HL-60 (cell line): ENCODE data around the gene CUTC.

Experiments used
- DNase-seq, 2 experiments: peaks; one replicate each; pipeline ENCODE4 v3.0.0-alpha.2; 2010 to 2020; ENCODE audit warnings: low read depth in 1 of 2, low spot score in 1 of 2
- H3K27ac ChIP-seq: fragments of 250-450 bp; sonication (Bioruptor Pico); replicated peaks from 2 replicates; pipeline ENCODE4 v1.5.1; 2020; ENCODE audit warnings: mild to moderate bottlenecking, moderate library complexity
- H3K27me3 ChIP-seq: fragments of 250-450 bp; sonication (Bioruptor Pico); 2 replicates; pipeline ENCODE4 v1.5.1; 2021; ENCODE audit warnings: mild to moderate bottlenecking, moderate library complexity; ENCODE audit not compliant: insufficient read depth, poor library complexity, severe bottlenecking
- H3K4me3 ChIP-seq: replicated peaks from 2 replicates; pipeline ENCODE4 v1.5.1; 2011; ENCODE audit warnings: mild to moderate bottlenecking, control low read depth, low read length; ENCODE audit not compliant: insufficient read depth
- GABPA ChIP-seq: IDR thresholded peaks from 2 replicates; pipeline ENCODE4 v1.6.1; 2012; ENCODE audit warnings: low read depth
- POLR2AphosphoS5 ChIP-seq: IDR thresholded peaks from 2 replicates; pipeline ENCODE4 v1.6.1; 2012; ENCODE audit warnings: low read depth
- REST ChIP-seq: IDR thresholded peaks from 2 replicates; pipeline ENCODE4 v1.6.1; 2012; ENCODE audit warnings: low read depth; ENCODE audit not compliant: insufficient replicate concordance
- SPI1 ChIP-seq: IDR thresholded peaks from 2 replicates; pipeline ENCODE4 v1.6.1; 2012; ENCODE audit warnings: low read depth, mild to moderate bottlenecking, borderline replicate concordance
- TF ChIP-seq, protein P1 (sequence below): IDR thresholded peaks from one replicate; pipeline ENCODE4 v1.5.1; 2011; ENCODE audit warnings: low read length, control low read depth, inconsistent platforms; ENCODE audit not compliant: insufficient read depth

The CUTC gene

GRCh38 chr10:99782447-99783286 lies 50.6 kb downstream of the CUTC start, which contains the start of gene ABCC2:
Gene ABCC2, plus strand, starts transcription at chr10:99782640. Its CDS starts 205 bp downstream, at chr10:99782845.
- Histone ChIP-seq H3K4me3 (no peak within 1 kb of the TSS), H3K27me3 (no peaks in the 10 kb centered on the region), H3K27ac (no peak within 1 kb of the TSS)
- no peak for DNase-seq
- no peak for TF ChIP-seq REST
- TF ChIP-seq POLR2AphosphoS5, result no peak
- TF ChIP-seq, protein P1, sequence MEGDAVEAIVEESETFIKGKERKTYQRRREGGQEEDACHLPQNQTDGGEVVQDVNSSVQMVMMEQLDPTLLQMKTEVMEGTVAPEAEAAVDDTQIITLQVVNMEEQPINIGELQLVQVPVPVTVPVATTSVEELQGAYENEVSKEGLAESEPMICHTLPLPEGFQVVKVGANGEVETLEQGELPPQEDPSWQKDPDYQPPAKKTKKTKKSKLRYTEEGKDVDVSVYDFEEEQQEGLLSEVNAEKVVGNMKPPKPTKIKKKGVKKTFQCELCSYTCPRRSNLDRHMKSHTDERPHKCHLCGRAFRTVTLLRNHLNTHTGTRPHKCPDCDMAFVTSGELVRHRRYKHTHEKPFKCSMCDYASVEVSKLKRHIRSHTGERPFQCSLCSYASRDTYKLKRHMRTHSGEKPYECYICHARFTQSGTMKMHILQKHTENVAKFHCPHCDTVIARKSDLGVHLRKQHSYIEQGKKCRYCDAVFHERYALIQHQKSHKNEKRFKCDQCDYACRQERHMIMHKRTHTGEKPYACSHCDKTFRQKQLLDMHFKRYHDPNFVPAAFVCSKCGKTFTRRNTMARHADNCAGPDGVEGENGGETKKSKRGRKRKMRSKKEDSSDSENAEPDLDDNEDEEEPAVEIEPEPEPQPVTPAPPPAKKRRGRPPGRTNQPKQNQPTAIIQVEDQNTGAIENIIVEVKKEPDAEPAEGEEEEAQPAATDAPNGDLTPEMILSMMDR, result no peak
- no peak for TF ChIP-seq SPI1
- no peak for TF ChIP-seq GABPA

GRCh38 chr10:99784016-99784726 lies 52.1 kb downstream of the CUTC start:
- no peak for DNase-seq
- H3K27me3 ChIP-seq, result no peaks in the 10 kb centered on the region
- no peak overlapping the region for H3K4me3 ChIP-seq
- H3K27ac ChIP-seq, result no peak overlapping the region
- TF ChIP-seq POLR2AphosphoS5, result no peak
- TF ChIP-seq, protein P1, result no peak
- no peak for TF ChIP-seq GABPA
- TF ChIP-seq SPI1, result no peak
- TF ChIP-seq REST, result no peak

GRCh38 chr10:99784727-99785441 lies 52.9 kb downstream of the CUTC start:
- no peak for TF ChIP-seq GABPA
- no peak for TF ChIP-seq SPI1
- TF ChIP-seq, protein P1, result no peak
- TF ChIP-seq REST, result no peak
- TF ChIP-seq POLR2AphosphoS5, result no peak

More at GRCh38 chr10:99784727-99785441, 52.9 kb downstream of the CUTC start:
- Histone ChIP-seq H3K4me3 (no peak overlapping the region), H3K27me3 (no peaks in the 10 kb centered on the region), H3K27ac (no peak overlapping the region)
- DNase-seq, result no peak
